ENCODE results near the gene ZC3H6.

- TF ChIP-seq POLR2A (IDR thresholded peaks at IDR 0.05) (no peak), CTCF (IDR thresholded peaks at IDR 0.05) (no peak)
Measured at GRCh38 chr2:112335600-112335999, 60.2 kb downstream of the ZC3H6 start.
